ENCODE measurements around the gene NKIRAS2.

GRCh38 chr17:42041619-42042018 lies 21.7 kb downstream of the NKIRAS2 start:
- TF ChIP-seq CTCF (IDR thresholded peaks at IDR 0.05; ENCODE audit: low read depth, low read length, missing input control) (no peak), TAF1 (conservative IDR thresholded peaks at IDR 0.05) (no peak), MAX (IDR thresholded peaks at IDR 0.05) (no peak)
